Mesendoderm (in vitro differentiated cells): ENCODE data around the gene KANK2.

Experiments
- DNase-seq: peaks from one replicate; pipeline ENCODE4 v3.0.0; 2013
- H2AK5ac ChIP-seq: 2 replicates; pipeline ENCODE4 v1.6.1; 2013; ENCODE audit warnings: low read length, inconsistent platforms
- H2BK120ac ChIP-seq: 2 replicates; pipeline ENCODE4 v1.6.1; 2013; ENCODE audit warnings: low read depth, mild to moderate bottlenecking, low read length, moderate library complexity, mixed read lengths
- H2BK15ac ChIP-seq: replicated peaks from 2 replicates; pipeline ENCODE4 v1.6.1; 2013; ENCODE audit warnings: low read depth, mild to moderate bottlenecking, moderate library complexity
- H2BK5ac ChIP-seq: 2 replicates; pipeline ENCODE4 v1.6.1; 2013; ENCODE audit warnings: low read length, inconsistent platforms
- H3K18ac ChIP-seq: 2 replicates; pipeline ENCODE4 v1.6.1; 2013; ENCODE audit warnings: mild to moderate bottlenecking, low read length, mixed read lengths
- H3K23ac ChIP-seq: one replicate; pipeline ENCODE4 v1.6.1; 2013; ENCODE audit warnings: low read length
- H3K27ac ChIP-seq: 2 replicates; pipeline ENCODE4 v1.5.1; 2013; ENCODE audit warnings: low read depth, mild to moderate bottlenecking, inconsistent platforms, low read length, moderate library complexity
- H3K27me3 ChIP-seq: 2 replicates; pipeline ENCODE4 v1.6.1; 2013; ENCODE audit warnings: low read length, control low read depth, mild to moderate bottlenecking, inconsistent platforms; ENCODE audit not compliant: insufficient read depth, poor library complexity
- H3K36me3 ChIP-seq: 2 replicates; pipeline ENCODE4 v1.6.1; 2013; ENCODE audit warnings: low read length, inconsistent platforms; ENCODE audit not compliant: control insufficient read depth, insufficient read depth
- H3K4ac ChIP-seq: one replicate; pipeline ENCODE4 v1.6.1; 2013; ENCODE audit warnings: low read depth, mild to moderate bottlenecking, low read length, moderate library complexity
- H3K4me1 ChIP-seq: 2 replicates; pipeline ENCODE4 v1.6.1; 2013; ENCODE audit warnings: low read depth, low read length, inconsistent platforms; ENCODE audit not compliant: control insufficient read depth
- H3K4me2 ChIP-seq: 2 replicates; pipeline ENCODE4 v1.6.1; 2013; ENCODE audit warnings: low read length
- H3K4me3 ChIP-seq: 2 replicates; pipeline ENCODE4 v1.5.1; 2013; ENCODE audit warnings: mild to moderate bottlenecking, low read length
- H3K56ac ChIP-seq: one replicate; pipeline ENCODE4 v1.6.1; 2013; ENCODE audit warnings: low read length
- H3K79me1 ChIP-seq: 2 replicates; pipeline ENCODE4 v1.6.1; 2013; ENCODE audit warnings: low read length, inconsistent platforms
- H3K79me2 ChIP-seq: 2 replicates; pipeline ENCODE4 v1.6.1; 2013; ENCODE audit warnings: mild to moderate bottlenecking, low read length; ENCODE audit not compliant: control insufficient read depth, insufficient read depth
- H3K9ac ChIP-seq: 2 replicates; pipeline ENCODE4 v1.6.1; 2013; ENCODE audit warnings: low read length, inconsistent platforms
- H4K5ac ChIP-seq: one replicate; pipeline ENCODE4 v1.6.1; 2013; ENCODE audit warnings: low read length
- H4K8ac ChIP-seq: one replicate; pipeline ENCODE4 v1.6.1; 2013; ENCODE audit warnings: low read depth, mild to moderate bottlenecking, control low read depth, low read length, moderate library complexity
- WGBS: extraction: QIAGEN DNeasy Blood & Tissue Kit; methylation state at CpG from one replicate; pipeline ENCODE4 v1.1.7; 2013; ENCODE audit warnings: low lambda C conversion rate, missing lambda C conversion rate; ENCODE audit not compliant: insufficient coverage; ENCODE audit errors: extremely low coverage; 5-methylcytosine and 5-hydroxymethylcytosine counted together

KANK2 gene

GRCh38 chr19:11175920-11176319 lies 21.4 kb downstream of the KANK2 start:
- Histone ChIP-seq H3K4me1 (no peaks in the 10 kb centered on the region), H3K27me3 (no peaks in the 10 kb centered on the region), H3K23ac (no peak overlapping the region), H2BK15ac (no peak overlapping the region), H3K4me2 (no peak overlapping the region), H3K56ac (no peak overlapping the region), H3K4me3 (no peak overlapping the region), H3K79me1 (no peaks in the 10 kb centered on the region), H4K5ac (no peak overlapping the region), H4K8ac (no peak overlapping the region), H3K18ac (no peak overlapping the region), H2BK120ac (no peak overlapping the region), H3K4ac (no peak overlapping the region), H3K27ac (no peak overlapping the region), H2AK5ac (no peak overlapping the region), H3K9ac (no peak overlapping the region), H3K36me3 (peaks cover 10% of the 10 kb centered on the region), H3K79me2 (no peaks in the 10 kb centered on the region), H2BK5ac (no peak overlapping the region)
- no CpG with 5 or more reads among the region's 7 CpGs for WGBS
- no peak for DNase-seq

GRCh38 chr19:11174336-11174735 lies 23.0 kb downstream of the KANK2 start:
- H3K27ac ChIP-seq, result no peak overlapping the region
- WGBS, result no CpG with 5 or more reads among the region's 27 CpGs
- no peak for DNase-seq

GRCh38 chr19:11173516-11174155 lies 23.7 kb downstream of the KANK2 start:
- no peak overlapping the region for H2BK5ac ChIP-seq
- no peak overlapping the region for H3K27ac ChIP-seq
- no peaks in the 10 kb centered on the region for H3K4me1 ChIP-seq
- H3K79me1 ChIP-seq, result no peaks in the 10 kb centered on the region
- H2BK120ac ChIP-seq, result no peak overlapping the region
- H2AK5ac ChIP-seq, result no peak overlapping the region
- no CpG with 5 or more reads among the region's 8 CpGs for WGBS
- H3K27me3 ChIP-seq, result no peaks in the 10 kb centered on the region
- no peak overlapping the region for H4K5ac ChIP-seq
- H3K79me2 ChIP-seq, result no peaks in the 10 kb centered on the region
- no peak overlapping the region for H3K4me3 ChIP-seq
- H3K36me3 ChIP-seq, result peaks cover 8% of the 10 kb centered on the region
- H3K9ac ChIP-seq, result no peak overlapping the region
- no peak overlapping the region for H3K23ac ChIP-seq
- H4K8ac ChIP-seq, result no peak overlapping the region
- no peak overlapping the region for H3K56ac ChIP-seq
- no peak overlapping the region for H3K18ac ChIP-seq
- H3K4ac ChIP-seq, result no peak overlapping the region
- H3K4me2 ChIP-seq, result no peak overlapping the region
- no peak for DNase-seq
- H2BK15ac ChIP-seq, result no peak overlapping the region

More at GRCh38 chr19:11174336-11174735, 23.0 kb downstream of the KANK2 start:
- no peaks in the 10 kb centered on the region for H3K79me1 ChIP-seq
- no peaks in the 10 kb centered on the region for H3K79me2 ChIP-seq
- H4K5ac ChIP-seq, result no peak overlapping the region
- H2AK5ac ChIP-seq, result no peak overlapping the region
- H3K4me1 ChIP-seq, result no peaks in the 10 kb centered on the region
- H2BK15ac ChIP-seq, result no peak overlapping the region
- no peak overlapping the region for H2BK5ac ChIP-seq
- no peaks in the 10 kb centered on the region for H3K27me3 ChIP-seq
- H3K23ac ChIP-seq, result no peak overlapping the region
- H3K36me3 ChIP-seq, result peaks cover 8% of the 10 kb centered on the region
- no peak overlapping the region for H3K4me2 ChIP-seq
- H3K4ac ChIP-seq, result no peak overlapping the region
- no peak overlapping the region for H3K9ac ChIP-seq
- H2BK120ac ChIP-seq, result no peak overlapping the region
- no peak overlapping the region for H4K8ac ChIP-seq
- H3K18ac ChIP-seq, result no peak overlapping the region
- H3K4me3 ChIP-seq, result no peak overlapping the region
- H3K56ac ChIP-seq, result no peak overlapping the region

- no peak for DNase-seq
- no CpG with 5 or more reads among the region's 6 CpGs for WGBS
- Histone ChIP-seq H4K5ac (no peak overlapping the region), H2BK120ac (no peak overlapping the region), H3K9ac (no peak overlapping the region), H3K79me1 (no peaks in the 10 kb centered on the region), H3K27ac (no peak overlapping the region), H3K79me2 (no peaks in the 10 kb centered on the region), H3K18ac (no peak overlapping the region), H3K4me1 (no peaks in the 10 kb centered on the region), H3K27me3 (no peaks in the 10 kb centered on the region), H4K8ac (no peak overlapping the region), H2BK5ac (no peak overlapping the region), H3K4me2 (no peak overlapping the region), H3K4me3 (no peak overlapping the region), H3K23ac (no peak overlapping the region), H2AK5ac (no peak overlapping the region), H3K4ac (no peak overlapping the region), H3K56ac (no peak overlapping the region), H3K36me3 (peaks cover 8% of the 10 kb centered on the region), H2BK15ac (no peak overlapping the region)
Measured at GRCh38 chr19:11172576-11172975, 24.8 kb downstream of the KANK2 start.

- Histone ChIP-seq H3K4me2 (no peak overlapping the region), H3K4ac (no peak overlapping the region), H3K4me3 (no peak overlapping the region), H3K27ac (no peak overlapping the region), H2AK5ac (no peak overlapping the region), H2BK15ac (no peak overlapping the region), H4K8ac (no peak overlapping the region), H3K56ac (no peak overlapping the region), H2BK120ac (no peak overlapping the region), H3K23ac (no peak overlapping the region), H2BK5ac (no peak overlapping the region), H3K79me2 (no peaks in the 10 kb centered on the region), H3K18ac (no peak overlapping the region), H3K27me3 (no peaks in the 10 kb centered on the region), H3K9ac (no peak overlapping the region), H4K5ac (no peak overlapping the region), H3K4me1 (no peaks in the 10 kb centered on the region), H3K36me3 (peaks cover 6% of the 10 kb centered on the region), H3K79me1 (no peaks in the 10 kb centered on the region)
- WGBS, result no CpG with 5 or more reads among the region's 5 CpGs
- no peak for DNase-seq
Measured at GRCh38 chr19:11171144-11171543, 26.2 kb downstream of the KANK2 start.
